ENCODE measurements around the gene FBXO34. TPM values are rescaled to one million over a fixed set of nuclear protein-coding genes. Genes with fewer than 3 reads are reported as not detected.
"Not testable (repeated sequence)": the region's sequence is repeated elsewhere in the genome, so short reads cannot be mapped to it uniquely, and the experiment has no call there.

FBXO34 gene
- total RNA-seq, 1 donor from 2014 or later: 27.0 TPM

DNA sequence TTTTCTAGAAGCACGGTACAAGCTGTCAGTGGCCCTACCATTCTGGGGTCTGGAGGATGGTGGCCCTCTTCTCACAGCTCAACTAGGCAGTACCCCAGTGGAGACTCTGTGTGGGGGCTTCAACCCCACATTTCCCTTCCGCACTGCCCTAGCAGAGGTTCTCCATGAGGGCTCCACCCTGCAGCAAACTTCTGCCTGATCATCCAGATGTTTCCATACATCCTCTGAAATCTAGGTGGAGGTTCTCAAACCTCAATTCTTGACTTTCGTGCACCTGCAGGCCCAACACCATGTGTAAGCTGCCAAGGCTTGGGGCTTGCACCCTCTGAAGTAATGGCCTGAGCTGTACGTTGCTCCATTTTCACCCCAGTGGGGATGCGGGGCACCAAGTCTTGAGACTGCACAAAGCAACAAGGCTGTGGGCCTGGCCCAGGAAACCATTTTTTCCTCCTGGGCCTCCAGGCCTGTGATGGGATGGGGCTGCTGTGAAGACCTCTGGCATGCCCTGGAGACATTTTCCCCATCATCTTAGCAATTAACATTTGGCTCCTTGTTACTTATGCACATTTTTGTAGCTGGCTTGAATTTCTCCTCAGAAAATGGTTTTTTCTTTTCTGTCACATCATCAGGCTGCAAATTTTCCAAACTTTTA lies 41.3 kb downstream of the FBXO34 start:
- DNase-seq (ENCODE audit: low spot score): not testable (repeated sequence)

DNA sequence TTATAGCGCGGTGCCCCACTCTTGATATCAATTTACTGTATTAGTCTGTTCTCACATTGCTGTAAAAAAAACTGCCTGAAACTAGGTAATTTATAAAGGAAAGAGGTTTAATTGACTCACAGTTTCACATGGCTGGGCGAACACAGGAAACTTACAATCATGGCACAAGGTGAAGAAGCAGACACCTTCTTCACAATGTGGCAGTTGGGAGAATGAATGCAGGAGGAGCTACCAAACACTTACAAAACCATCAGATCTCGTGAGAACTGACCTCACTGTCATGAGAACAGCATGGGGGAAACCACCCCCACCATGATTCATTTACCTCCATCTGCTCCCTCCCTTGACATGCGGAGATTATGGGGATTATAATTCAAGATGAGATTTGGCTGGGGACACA lies 42.3 kb downstream of the FBXO34 start:
- no peak for DNase-seq (ENCODE audit: low spot score)

DNA sequence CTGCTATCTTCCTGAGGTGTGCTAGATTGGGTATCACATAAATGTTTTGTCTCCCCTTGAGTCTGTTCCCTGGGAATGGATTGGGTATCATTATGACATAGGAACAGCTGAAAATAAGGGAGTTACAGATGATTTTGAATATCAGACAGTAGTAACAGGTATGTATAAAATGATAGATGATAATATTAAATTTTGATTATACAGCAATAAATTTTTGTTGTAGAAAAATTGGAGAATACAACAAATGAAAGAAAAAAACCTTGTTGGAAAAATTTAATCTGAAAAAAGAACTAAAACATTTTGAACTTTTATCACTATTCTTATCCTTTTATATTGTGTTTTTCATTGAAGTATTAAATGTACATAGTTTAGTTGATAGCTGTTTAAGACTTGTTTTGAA lies 43.2 kb downstream of the FBXO34 start:
- DNase-seq (ENCODE audit: low spot score): no peak

DNA sequence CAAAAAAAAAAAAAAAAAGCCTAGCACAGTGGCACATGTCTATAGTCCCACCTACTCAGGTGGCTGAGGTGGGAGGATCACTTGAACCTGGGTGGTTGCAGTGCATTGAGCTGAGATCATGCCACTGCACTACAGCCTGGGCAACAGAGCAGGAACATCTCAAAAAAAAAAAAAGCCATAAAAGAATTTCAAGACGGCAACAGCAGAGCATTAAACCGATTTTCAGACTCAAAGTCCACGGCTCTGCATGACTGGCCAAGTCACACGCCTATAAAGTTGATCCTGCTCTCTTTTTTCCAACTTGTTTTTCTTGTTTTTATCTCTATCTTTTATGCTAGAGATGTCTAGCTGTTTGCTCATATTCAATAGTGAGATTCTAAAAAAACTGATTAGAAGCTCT lies 45.3 kb downstream of the FBXO34 start:
- DNase-seq (ENCODE audit: low spot score): peak; percentile 60

DNA sequence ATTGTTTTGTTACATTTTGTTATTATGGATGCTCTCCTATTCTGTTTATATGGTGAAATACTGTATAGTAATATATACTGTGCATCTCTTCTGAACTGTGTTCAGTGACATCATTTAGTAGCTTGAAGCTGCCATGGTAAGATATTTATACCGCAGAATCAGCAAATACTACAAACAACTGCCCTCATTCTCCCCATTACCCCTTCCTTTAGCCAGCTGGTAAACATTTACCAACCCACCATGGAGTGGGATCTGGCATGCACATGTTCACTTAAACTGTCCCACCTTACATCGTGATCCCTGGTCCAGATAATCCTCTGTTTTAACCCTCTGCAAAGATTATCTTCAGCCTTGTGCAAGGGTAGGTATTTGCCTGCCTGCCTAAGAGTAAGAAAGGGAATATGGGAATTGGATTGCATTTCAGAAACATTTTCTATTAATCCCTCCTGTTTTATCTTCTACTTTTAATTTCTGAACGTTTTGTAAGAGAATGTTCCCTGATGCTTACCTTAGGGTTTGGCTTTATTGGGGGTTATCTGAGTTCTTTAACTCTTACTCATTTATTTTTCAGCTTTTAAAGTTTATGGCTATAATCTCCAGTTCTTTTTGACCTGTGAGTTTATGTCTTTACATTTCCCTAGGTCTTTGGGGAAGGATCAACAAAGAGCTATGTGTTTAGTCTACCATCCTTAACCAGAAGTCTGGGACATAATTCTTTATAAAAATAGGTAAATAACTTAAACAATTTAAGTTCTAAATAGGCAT lies 46.5 kb downstream of the FBXO34 start:
- DNase-seq (ENCODE audit: low spot score): no peak

DNA sequence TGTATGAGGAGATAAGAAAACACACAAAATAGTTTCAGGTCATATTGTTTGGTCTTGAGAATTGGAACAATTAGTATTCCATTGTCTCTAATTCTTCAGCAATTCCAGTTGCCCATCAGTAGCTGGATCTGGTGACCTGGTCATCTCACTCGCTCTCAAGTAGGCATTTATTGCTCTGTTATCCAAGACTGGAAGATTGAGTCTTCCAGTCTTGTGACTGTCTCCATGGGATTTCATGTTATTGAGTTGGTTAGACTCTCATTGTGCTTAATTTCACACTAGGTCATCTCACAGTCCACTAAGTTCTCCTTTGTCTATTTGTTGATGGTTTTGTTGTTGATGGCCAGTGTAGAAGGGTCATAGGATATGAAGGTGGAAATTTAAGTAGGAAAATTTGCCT lies 47.5 kb downstream of the FBXO34 start:
- DNase-seq (ENCODE audit: low spot score): no peak

DNA sequence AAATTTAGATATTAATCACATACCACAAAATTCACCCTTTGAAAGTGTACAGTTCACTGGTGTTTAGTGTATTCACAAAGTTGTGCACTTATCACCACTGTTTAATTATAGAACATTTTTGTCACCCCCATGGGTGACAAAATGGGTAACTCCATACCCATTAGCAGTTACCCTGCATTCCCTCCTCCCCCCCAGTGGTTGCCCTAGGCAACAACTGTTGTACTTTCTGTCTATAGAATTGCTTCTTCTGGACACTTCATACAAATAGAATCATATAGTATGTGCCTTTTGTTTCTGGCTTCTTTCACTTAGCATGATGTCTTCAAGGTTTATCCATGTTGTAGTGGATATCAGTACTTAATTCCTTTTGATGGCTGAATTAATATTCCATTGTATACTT lies 52.7 kb downstream of the FBXO34 start:
- no peak for DNase-seq (ENCODE audit: low spot score)

DNA sequence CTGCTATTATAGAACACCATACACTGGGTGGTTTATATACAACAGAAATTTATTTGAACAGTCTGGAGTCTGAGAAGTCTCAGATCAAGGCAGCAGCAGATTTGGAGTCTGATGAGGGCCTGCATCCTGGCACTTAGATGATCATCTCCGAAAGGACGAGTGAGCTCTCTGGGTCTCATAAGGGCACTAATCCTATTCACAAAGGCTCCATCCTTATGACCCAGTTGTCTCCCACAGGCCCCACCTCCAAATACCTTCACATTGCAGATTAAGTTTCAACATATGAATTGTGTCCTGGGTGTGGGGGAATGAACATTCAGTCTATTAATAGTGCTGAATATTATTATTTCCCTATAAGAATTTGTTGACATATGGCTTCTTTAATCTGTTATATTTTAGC lies 53.6 kb downstream of the FBXO34 start:
- DNase-seq (ENCODE audit: low spot score): no peak

DNA sequence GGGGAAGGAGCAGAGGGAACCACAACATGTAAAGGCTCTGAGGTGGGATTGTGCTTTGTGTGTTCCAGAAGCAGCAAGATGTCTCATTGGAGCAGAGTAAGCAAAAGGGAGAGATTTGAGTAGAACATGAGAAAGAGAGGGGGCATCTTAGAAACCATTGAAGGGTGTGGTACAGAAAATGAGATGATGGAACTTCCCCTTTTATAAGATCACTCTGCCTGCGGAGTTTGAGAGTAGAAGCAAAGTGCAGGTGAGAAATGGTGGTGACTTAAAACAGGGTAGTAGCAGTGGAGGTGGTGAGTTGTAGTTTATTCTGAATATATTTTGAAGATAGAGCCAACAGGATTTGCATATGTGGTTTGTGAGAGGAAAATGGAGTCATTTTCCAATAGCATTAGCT lies 56.0 kb downstream of the FBXO34 start:
- no peak for DNase-seq (ENCODE audit: low spot score)

DNA sequence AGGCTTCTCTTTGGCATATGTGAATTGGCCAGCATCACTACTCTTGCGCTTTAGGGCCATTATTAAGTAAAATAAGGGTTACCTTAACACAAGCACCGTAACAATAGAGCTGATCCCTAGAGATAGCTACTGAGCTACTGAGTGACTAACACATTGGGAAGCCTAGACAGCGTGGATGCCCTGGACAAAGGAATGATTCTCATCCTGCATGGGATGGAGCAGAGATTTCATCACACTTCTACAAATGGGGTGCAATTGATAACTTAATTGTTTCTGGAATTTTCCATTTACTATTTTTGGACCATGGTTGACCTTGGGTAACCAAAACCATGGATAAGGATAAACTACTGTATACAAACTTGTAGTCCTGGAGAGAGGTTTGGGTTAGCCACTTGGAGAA lies 57.1 kb downstream of the FBXO34 start:
- DNase-seq (ENCODE audit: low spot score): no peak

DNA sequence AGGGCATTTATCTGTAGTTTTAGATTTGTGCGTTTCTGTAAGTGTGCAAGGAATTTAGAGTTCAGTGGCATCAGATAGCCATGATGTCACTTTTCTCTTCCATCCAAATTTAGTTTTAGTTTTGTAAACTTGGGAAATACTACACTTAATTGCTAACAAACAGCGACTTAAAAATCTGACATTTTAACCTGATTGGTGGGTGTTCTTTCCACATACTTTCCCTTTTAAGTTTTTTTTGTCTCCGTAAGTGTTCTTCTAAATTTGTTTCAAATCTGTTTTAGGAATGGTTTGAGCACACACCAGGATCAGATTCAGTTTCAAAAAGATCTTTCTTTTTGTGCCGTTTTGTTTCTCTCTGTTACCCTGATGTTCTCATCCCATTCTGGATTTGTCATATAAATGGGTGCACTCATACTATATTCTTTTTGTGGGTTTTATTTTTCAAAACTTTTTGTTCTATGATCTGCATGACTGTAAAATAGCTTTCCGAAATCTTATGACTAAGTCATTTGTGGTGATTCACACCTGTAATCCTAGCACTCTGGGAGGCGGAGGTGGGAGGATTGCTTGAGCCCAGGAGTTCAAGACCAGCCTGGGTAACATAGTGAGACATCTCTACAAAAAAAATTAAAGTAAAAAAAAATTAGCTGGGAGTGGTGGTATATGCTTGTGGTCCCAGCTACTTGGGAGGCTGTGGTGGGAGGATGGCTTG lies 58.9 kb downstream of the FBXO34 start:
- DNase-seq (ENCODE audit: low spot score): no peak

DNA sequence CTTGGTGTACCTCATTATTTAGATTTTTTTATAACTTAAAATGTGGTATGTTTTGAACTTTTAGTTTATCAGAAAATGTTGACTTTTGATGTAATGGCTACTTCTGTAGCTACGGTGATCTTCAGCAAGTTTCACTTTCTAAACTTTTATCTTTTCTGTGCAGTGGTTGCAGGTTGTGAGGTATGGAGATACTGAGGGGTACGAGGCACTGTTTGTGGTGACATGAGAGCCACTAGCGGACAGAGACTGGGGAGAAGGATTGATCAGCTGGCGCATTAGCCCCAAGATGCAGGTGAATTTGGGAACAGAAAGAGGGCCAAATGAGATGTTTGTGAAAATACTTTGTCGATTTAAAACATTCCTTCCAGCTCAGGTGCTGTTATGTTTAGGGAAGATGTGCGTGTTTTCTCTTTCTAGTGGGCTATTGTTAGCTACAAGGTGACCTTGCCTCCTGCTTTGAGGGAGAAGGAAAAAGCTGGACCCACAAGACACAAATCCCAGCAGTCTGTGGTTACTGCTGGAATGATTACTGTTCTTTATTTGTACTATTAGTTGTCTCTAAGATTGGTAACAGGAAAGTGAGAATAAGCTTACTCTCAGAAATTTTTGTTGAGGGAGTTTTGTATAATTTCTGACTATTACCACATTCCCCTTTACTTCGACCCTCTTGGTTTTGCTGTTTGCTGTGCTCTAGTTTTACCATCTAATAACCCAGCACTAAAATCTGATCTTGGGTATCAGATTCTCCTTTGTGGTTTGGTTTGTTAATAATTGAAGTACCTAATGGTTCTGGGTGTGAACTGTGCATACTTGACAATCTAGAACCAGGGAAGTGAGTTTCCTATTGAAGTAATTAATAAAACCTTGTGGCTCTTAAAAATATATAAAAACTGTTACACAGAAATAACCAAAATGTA lies 61.7 kb downstream of the FBXO34 start:
- DNase-seq (ENCODE audit: low spot score): no peak

DNA sequence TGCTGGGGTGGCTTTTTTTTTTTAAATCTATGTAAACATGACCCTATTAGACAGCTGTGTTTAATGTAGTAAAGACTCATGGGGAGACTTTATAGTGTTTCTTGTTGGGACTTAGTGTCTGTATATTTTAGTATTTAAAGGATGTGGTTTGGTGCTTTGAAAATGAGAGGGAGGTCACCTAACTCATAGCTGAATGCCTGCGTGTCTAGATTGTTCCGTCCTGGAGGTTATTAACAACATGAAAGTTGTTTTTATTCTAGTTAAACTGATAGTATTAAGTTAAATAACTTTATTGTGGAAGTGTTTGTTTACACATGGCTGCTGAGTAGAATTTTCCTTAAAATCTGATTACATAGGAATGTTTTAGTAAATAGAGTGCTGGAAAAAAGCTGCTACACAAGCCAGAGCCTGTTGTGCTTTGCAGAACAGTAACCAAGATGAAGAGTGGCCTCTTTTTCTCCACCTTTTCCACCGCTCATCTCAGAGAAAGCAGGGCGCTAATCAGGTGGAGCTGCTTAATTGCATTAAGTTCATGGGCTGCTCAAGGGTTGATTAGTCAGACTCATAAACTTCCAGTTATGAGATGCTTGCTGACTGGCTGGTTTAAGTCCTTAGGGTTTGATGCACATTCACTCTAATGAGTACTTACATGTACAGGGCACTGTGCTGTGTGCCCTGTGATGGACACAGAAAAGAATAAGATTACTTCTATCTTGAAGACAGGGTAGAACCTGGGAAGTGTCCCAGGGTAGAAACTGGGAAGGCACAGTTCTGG lies 62.7 kb downstream of the FBXO34 start:
- no peak for DNase-seq (ENCODE audit: low spot score)

DNA sequence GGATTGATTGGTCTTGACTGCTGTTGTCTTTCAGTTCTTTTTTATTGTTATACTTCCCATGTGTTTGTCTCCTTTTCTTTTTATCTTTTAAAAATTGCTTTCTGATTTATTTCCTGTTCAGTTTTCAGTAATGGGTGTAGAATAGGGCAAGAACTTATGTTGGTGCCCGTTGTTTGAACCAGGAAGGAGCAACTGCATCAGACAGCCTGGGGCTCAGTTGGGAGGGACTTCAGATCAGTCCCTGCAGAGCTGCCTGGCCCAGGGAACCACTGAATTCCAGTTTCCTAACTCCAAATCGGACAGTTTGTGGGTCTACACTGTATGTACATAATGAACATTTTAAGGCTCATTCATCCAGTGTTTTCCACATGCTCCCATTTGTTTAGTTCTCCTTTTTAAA lies 64.9 kb downstream of the FBXO34 start:
- DNase-seq (ENCODE audit: low spot score): peak; percentile 31

DNA sequence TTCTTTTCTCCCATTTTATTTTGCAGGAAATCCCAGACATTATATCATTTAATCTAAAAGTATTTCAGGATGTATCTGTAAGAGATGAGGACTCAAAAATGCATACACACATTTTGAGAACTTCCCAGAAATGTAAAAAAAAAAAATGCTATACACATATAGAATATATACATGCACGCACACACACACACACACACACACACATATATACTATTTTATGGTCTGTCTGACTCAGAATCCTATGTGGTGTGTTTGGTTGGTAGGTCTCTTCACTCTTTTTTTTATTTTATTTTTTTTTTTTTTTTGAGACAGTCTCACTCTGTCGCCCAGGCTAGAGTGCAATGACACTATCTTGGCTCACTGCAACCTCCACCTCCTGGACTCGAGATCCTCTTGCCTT lies 65.5 kb downstream of the FBXO34 start:
- no peak for DNase-seq (ENCODE audit: low spot score)

DNA sequence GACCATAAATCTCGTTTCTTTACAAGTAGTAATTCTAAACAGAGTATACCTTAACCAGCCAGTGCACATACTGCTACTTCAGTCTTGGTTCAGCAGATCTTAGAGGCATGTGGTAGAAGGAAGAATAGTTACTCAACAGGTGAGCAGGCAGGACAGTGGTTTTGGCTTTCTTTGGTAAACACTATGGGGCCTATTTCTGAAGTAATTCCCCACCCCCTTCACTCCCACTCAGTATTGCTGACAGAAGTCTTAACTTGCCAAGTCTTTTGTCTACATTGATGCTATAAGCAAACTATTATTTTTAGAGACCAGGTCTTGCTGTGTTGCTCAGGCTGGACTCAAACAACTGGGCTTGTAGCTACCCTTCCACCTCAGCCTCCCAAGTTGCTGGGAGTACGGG lies 68.5 kb downstream of the FBXO34 start:
- no peak for DNase-seq (ENCODE audit: low spot score)

DNA sequence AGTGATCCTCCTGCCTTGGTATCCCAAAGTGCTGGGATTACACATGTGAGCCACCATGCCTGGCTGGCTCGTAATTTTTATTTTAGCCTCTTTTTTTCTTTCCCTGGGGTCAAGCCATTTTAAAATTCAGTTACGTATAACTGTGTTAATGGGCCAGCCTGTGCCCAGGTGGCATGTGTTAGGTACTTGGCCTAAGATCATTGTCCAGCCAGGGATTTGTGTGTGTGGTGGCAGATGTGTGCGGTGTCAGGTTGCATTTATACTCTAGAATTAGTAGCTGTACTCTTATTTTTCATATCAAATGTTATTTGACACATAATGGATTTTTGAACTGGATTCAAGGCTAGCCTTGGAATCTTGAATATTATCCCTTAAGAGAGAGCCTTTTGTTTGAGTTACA lies 69.3 kb downstream of the FBXO34 start:
- DNase-seq (ENCODE audit: low spot score): no peak

DNA sequence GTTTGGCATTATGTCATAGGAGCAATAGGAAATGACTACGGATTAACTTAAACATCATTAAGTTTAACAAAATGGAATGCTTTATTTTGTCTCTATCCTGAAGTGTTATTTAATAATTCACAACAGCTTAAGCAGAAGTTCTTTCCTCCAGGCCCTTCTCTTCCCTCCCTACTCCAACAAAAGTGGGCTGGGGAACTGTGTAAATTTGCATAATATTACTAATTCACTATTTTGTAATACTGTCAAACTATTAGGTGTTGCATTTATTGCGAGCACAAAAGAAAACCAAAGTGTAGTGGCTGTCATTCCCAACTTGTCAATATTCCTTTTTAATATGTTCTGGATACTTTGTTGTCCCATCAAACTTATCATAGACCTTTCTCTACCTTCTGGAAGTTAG lies 70.6 kb downstream of the FBXO34 start:
- no peak for DNase-seq (ENCODE audit: low spot score)

DNA sequence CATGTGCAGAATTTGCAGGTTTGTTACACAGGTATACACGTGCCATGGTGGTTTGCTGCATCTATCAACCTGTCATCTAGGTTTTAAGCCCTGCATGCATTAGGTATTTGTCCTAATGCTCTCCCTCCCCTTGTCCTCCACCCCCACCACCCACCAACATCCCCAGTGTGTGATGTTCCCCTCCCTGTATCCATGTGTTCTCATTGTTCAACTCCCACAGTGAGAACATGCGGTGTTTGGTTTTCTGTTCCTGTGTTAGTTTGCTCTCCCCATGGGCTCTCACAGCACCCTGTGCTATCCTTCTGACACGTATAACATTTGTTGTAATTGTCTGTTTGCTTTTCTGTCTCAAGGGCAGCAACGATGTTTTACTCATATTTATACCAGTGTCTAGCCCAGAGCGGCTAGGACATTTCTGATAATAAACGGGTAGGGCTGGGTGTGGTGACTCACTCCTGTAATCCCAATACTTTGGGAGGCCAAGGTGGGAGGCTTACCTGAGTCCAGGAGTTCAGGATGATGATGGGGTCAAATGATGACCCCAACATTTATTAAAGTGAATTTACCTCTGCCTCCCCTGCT lies 73.5 kb downstream of the FBXO34 start:
- not testable (repeated sequence) for DNase-seq (ENCODE audit: low spot score)

DNA sequence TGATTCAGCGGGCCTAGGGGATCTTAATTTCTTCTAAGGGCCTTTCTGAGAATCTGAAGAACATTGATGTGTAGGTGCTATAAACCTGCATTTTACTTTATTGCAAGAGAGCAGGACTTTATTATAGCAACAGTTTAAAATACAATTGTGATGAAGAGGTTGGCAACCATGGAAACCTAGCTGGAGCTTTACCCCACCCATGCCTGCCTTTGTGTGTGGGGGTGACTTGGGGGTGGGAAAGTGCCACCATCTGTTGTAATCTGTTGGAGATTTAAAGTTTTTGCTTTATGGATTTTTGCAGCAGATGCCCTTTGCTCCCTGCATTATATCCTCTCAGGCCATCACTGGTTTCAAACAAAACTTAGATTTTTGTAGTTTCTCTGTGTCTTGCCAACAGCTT lies 75.8 kb downstream of the FBXO34 start:
- DNase-seq (ENCODE audit: low spot score): no peak

DNA sequence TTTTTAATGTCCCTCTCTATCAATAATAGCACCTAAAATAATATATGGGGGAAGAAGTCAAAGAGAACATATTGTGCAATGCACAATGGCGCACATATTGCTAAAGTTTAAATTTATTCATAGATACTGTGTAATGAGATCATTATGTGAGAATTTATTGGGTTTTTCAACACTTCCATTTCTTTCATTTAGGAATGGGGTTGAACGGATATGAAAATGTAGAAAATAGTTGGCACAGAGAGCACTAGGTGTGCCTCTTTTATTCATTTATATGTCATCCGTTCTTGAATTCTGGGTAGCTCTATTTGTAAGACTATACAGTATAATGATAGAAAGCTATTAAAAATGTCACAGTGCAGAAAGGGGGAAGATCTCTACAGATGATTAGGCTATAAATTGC lies 76.5 kb downstream of the FBXO34 start:
- no peak for DNase-seq (ENCODE audit: low spot score)

Data from mucosa of gallbladder (tissue), 1 donor.